ENCODE data around the gene MRPL32. TPM values are rescaled to one million over a fixed set of nuclear protein-coding genes. Genes with fewer than 3 reads are reported as not detected.

The MRPL32 gene
- total and polyA plus RNA-seq, 2 of the 13 experiments (the other 11 are each of a cell fraction or from before 2014, with no cell fraction given), result 39.0 to 81.2 TPM

DNA sequence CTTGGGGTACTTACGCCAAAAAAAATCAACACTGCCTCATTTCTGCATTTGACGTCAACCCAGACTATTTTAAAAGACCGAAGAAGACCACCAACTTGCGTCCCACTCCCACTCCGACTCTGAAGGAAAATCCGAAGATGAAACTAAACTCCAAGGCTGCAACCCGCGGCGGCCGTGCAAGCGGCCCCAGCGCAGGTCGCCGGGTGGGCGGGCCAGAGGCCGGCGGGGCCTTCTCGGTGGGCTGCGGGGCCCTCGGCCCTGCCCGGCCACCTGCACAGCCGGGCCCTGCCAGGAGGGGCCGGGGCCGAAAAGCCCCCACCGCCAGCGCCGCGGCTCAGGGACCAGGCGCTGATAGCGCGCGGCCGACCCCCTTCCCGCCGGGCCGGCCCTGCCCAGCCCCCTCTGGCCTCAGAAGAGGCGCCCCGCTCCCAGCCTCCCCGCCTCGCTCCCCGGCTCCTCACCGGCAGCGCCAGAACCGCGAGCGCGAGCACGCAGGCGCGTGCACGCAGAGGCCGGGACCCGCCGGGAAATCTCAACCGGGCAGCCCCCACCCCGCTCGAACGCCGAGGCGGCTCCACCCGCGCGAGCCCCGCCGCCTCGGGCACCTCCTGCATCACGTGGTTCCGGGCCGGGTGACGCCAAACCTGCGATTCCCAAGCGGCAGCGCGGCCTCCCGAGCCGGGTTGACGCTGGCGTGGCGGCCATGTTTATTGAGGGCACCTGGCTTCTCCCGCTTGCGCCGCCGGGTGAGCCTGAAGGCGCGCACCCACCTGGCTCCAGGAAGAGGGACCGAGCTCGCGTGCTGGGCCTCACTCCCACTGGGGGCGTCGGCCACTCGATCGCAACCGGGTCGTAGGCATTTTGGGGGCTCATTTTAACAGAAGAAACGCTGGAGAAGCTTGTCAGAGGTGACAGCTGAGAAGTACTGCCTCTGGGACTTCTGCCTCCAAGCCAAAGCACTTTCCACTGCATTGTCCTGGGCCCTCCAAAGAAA lies 20.4 kb upstream of the MRPL32 start, which contains the start of gene C7orf25 (continued):
- TF ChIP-seq SAFB2 (CRISPR knock-in tag; IDR thresholded peaks at IDR 0.05; ENCODE audit: borderline replicate concordance, low read depth), result no peak; the same call in 1 of the 2 replicates
- TF ChIP-seq, protein P1, sequence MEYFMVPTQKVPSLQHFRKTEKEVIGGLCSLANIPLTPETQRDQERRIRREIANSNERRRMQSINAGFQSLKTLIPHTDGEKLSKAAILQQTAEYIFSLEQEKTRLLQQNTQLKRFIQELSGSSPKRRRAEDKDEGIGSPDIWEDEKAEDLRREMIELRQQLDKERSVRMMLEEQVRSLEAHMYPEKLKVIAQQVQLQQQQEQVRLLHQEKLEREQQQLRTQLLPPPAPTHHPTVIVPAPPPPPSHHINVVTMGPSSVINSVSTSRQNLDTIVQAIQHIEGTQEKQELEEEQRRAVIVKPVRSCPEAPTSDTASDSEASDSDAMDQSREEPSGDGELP (IDR thresholded peaks at IDR 0.05; ENCODE audit: borderline replicate concordance, low read depth), result 0 out of 2 replicates have a peak, but pooled peaks have one; percentile 45
- TF ChIP-seq ZSCAN21 (CRISPR knock-in tag; IDR thresholded peaks at IDR 0.05; ENCODE audit: borderline replicate concordance), result peak; percentile 92
- no peak for TF ChIP-seq ZSCAN20 (CRISPR knock-in tag; IDR thresholded peaks at IDR 0.05; ENCODE audit: borderline replicate concordance)
- 0 out of 2 replicates have a peak, but pooled peaks have one; percentile 64 for TF ChIP-seq SMAD9 (CRISPR knock-in tag; IDR thresholded peaks at IDR 0.05)
- TF ChIP-seq PAF1 (CRISPR knock-in tag; IDR thresholded peaks at IDR 0.05), result no peak
- TF ChIP-seq ZNF780A (CRISPR knock-in tag; IDR thresholded peaks at IDR 0.05), result no peak
- no peak for TF ChIP-seq GTF3A (CRISPR knock-in tag; conservative IDR thresholded peaks at IDR 0.05)
- TF ChIP-seq ZNF317 (CRISPR knock-in tag; IDR thresholded peaks at IDR 0.05), result no peak
- peak; percentile 88 for TF ChIP-seq NRL (CRISPR knock-in tag; IDR thresholded peaks at IDR 0.05; ENCODE audit: borderline replicate concordance)
- TF ChIP-seq ISX (CRISPR knock-in tag; conservative IDR thresholded peaks at IDR 0.05), result no peak
- TF ChIP-seq, protein P2, sequence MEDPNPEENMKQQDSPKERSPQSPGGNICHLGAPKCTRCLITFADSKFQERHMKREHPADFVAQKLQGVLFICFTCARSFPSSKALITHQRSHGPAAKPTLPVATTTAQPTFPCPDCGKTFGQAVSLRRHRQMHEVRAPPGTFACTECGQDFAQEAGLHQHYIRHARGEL (CRISPR knock-in tag; IDR thresholded peaks at IDR 0.05), result 0 out of 2 replicates have a peak, but pooled peaks have one; percentile 59
- TF ChIP-seq NFRKB (IDR thresholded peaks at IDR 0.05), result no peak
- TF ChIP-seq ZNF138 (CRISPR knock-in tag; IDR thresholded peaks at IDR 0.05; ENCODE audit: low read depth), result 0 out of 2 replicates have a peak, but pooled peaks have one; percentile 58
- TF ChIP-seq NBN (conservative IDR thresholded peaks at IDR 0.05), result no peak
- peak; percentile 89; the same call in 1 of the 2 replicates for TF ChIP-seq ZNF816 (CRISPR knock-in tag; IDR thresholded peaks at IDR 0.05; ENCODE audit: borderline replicate concordance)
- TF ChIP-seq NFATC3 (CRISPR knock-in tag; IDR thresholded peaks at IDR 0.05), result peak; percentile 84; the same call in 1 of the 2 replicates
- peak; percentile 91 for TF ChIP-seq AGO2 (optimal IDR thresholded peaks at IDR 0.05; ENCODE audit: low read depth, low read length)
- no peak for TF ChIP-seq EHMT2 (IDR thresholded peaks at IDR 0.05; ENCODE audit: borderline replicate concordance, low read depth, low read length)
- TF ChIP-seq ZNF850 (CRISPR knock-in tag; conservative IDR thresholded peaks at IDR 0.05), result 0 out of 2 replicates have a peak, but pooled peaks have one; percentile 52
- TF ChIP-seq, protein P3, sequence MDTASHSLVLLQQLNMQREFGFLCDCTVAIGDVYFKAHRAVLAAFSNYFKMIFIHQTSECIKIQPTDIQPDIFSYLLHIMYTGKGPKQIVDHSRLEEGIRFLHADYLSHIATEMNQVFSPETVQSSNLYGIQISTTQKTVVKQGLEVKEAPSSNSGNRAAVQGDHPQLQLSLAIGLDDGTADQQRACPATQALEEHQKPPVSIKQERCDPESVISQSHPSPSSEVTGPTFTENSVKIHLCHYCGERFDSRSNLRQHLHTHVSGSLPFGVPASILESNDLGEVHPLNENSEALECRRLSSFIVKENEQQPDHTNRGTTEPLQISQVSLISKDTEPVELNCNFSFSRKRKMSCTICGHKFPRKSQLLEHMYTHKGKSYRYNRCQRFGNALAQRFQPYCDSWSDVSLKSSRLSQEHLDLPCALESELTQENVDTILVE (CRISPR knock-in tag; IDR thresholded peaks at IDR 0.05), result peak; percentile 97
- TF ChIP-seq TAF1 (CRISPR knock-in tag; IDR thresholded peaks at IDR 0.05), result peak; percentile 52; the same call in 1 of the 2 replicates
- no peak for TF ChIP-seq EP300 (IDR thresholded peaks at IDR 0.05; ENCODE audit: low read depth in 2 of 2, low read length in 2 of 2)
- TF ChIP-seq EP300 (CRISPR knock-in tag; IDR thresholded peaks at IDR 0.05; ENCODE audit: borderline replicate concordance), result peak; percentile 46; the same call in 1 of the 2 replicates
- TF ChIP-seq, protein P4, sequence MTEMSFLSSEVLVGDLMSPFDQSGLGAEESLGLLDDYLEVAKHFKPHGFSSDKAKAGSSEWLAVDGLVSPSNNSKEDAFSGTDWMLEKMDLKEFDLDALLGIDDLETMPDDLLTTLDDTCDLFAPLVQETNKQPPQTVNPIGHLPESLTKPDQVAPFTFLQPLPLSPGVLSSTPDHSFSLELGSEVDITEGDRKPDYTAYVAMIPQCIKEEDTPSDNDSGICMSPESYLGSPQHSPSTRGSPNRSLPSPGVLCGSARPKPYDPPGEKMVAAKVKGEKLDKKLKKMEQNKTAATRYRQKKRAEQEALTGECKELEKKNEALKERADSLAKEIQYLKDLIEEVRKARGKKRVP (CRISPR knock-in tag; IDR thresholded peaks at IDR 0.05), result peak in 1 of 2 experiments; percentile 19; a peak in 1 of 4 replicates
- TF ChIP-seq SMARCE1 (IDR thresholded peaks at IDR 0.05; ENCODE audit: borderline replicate concordance), result no peak
